ENCODE data around the gene PPP4R3A.
A peak's percentile ranks its signal among the peaks of the same experiment; 100 is the strongest.

DNA sequence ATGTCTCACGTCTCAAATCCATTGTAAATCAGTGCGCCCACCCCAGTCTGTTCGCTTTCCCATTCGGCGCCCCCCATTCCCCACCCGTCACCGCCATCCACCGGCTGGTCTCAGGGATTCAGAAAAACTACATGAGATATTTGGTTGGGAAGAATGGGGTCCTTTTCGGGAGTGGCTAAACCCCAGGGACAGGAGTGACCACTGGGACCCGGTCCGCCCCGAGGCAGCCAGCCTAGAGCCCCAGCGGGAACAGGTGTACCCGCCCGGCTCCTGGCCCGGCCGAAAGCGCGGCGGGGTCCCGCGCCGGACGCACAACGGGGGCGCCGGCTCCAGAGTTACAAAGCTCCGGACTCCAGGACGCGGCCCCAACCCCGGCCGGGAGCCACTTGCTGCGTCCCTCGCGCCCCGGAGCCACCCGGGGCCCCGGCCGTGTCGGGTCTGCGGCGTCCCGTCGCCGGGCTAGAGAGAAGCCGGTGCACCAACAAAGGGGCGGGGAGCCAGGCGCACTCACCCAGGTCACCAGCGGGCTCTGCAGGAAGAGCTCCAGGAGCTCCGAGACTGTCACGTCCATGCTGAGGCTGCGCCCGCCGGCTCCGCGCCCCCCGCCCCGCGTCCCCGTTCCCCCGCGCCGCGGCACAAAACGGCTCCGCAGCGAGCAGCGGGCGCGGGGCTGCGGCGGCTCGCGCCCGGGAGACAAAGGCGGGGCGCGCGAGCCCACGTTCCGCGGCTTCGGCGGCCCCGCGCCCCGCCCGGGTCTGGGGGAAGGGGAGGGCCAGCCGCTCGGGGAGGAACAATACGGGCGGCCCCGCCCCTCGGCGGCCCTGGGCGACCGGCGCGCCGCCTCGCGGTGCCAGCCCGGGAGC, 92.8 kb downstream of the PPP4R3A start, which contains the start of gene CCDC88C:
- TF ChIP-seq, protein P1, sequence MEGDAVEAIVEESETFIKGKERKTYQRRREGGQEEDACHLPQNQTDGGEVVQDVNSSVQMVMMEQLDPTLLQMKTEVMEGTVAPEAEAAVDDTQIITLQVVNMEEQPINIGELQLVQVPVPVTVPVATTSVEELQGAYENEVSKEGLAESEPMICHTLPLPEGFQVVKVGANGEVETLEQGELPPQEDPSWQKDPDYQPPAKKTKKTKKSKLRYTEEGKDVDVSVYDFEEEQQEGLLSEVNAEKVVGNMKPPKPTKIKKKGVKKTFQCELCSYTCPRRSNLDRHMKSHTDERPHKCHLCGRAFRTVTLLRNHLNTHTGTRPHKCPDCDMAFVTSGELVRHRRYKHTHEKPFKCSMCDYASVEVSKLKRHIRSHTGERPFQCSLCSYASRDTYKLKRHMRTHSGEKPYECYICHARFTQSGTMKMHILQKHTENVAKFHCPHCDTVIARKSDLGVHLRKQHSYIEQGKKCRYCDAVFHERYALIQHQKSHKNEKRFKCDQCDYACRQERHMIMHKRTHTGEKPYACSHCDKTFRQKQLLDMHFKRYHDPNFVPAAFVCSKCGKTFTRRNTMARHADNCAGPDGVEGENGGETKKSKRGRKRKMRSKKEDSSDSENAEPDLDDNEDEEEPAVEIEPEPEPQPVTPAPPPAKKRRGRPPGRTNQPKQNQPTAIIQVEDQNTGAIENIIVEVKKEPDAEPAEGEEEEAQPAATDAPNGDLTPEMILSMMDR (conservative IDR thresholded peaks at IDR 0.05 in 1 of 2, IDR thresholded peaks at IDR 0.05 in 1 of 2; ENCODE audit: low read depth in 1 of 2, low read length in 2 of 2) = no peak
- peak; percentile 23 for TF ChIP-seq EZH2 (IDR thresholded peaks at IDR 0.05; ENCODE audit: low read length, missing control alignments)
